Omental fat pad (tissue), 4 donors: ENCODE measurements around the gene WBP2. TPM values are rescaled to one million over a fixed set of nuclear protein-coding genes. Genes with fewer than 3 reads are reported as not detected.
A peak's percentile ranks its signal among the peaks of the same experiment; 100 is the strongest.

Source experiments
- ATAC-seq: fragments of 150-250 bp; one replicate; pipeline ENCODE4 v1.9.1; 2016; ENCODE audit warnings: mild to moderate bottlenecking, moderate library complexity; ENCODE audit not compliant: low FRiP score
- DNase-seq: peaks from one replicate; pipeline ENCODE4 v3.0.0-alpha.2; 2019; ENCODE audit warnings: low spot score
- CTCF ChIP-seq, 3 donors: fragments of 450-650 bp; IDR thresholded peaks; one replicate each; pipeline ENCODE4 v1.5.1; 2016 to 2017; ENCODE audit warnings: antibody characterized with exemption in 3 of 3, mild to moderate bottlenecking in 3 of 3, moderate library complexity in 2 of 3
- total RNA-seq, 4 donors: library from RNA; depleted of rRNA; stranded (reverse); fragments of >200 nt; gene quantifications; one replicate each; pipeline ENCODE4 v1.1.0, GENCODE V29; 2016

The WBP2 gene
- total RNA-seq, 4 donors from 2014 or later: 43.1 to 72.3 (median 50.2) TPM

- ATAC-seq: no peak
- TF ChIP-seq CTCF (IDR thresholded peaks at IDR 0.05): no peak
- no peak for DNase-seq
These were observed 26.4 kb downstream of the WBP2 start for GRCh38 chr17:75828741-75829140.

- ATAC-seq: no peak
- no peak for TF ChIP-seq CTCF (IDR thresholded peaks at IDR 0.05)
These were observed 27.1 kb downstream of the WBP2 start for GRCh38 chr17:75828076-75828400.

GRCh38 chr17:75827308-75828075, 27.6 kb downstream of the WBP2 start:
- ATAC-seq: peak; percentile 27
- no peak for DNase-seq
- peak in 1 of 3 donors; percentile 5 for TF ChIP-seq CTCF (IDR thresholded peaks at IDR 0.05)

More at GRCh38 chr17:75828076-75828400, 27.1 kb downstream of the WBP2 start:
- no peak for DNase-seq

GRCh38 chr17:75826561-75827307, 28.4 kb downstream of the WBP2 start:
- DNase-seq: no peak
- ATAC-seq: no peak
- TF ChIP-seq CTCF (IDR thresholded peaks at IDR 0.05): no peak

- ATAC-seq (no peak), DNase-seq (no peak)
- no peak for TF ChIP-seq CTCF (IDR thresholded peaks at IDR 0.05)
These were observed 29.3 kb downstream of the WBP2 start for GRCh38 chr17:75825748-75826370.

GRCh38 chr17:75825149-75825552, 30.0 kb downstream of the WBP2 start:
- DNase-seq: no peak
- ATAC-seq: no peak
- no peak for TF ChIP-seq CTCF (IDR thresholded peaks at IDR 0.05)
